GM18517 (cell line): ENCODE measurements around the gene SERPINF2.
"Not testable (repeated sequence)": the region's sequence is repeated elsewhere in the genome, so short reads cannot be mapped to it uniquely, and the experiment has no call there.

Experiments used
- ATAC-seq: cut with Tn5 transposase; IDR thresholded peaks from one replicate; pipeline ENCODE4 v1.9.1; 2021; ENCODE audit warnings: mild to moderate bottlenecking, moderate library complexity; ENCODE audit not compliant: unreplicated experiment

SERPINF2 gene

DNA sequence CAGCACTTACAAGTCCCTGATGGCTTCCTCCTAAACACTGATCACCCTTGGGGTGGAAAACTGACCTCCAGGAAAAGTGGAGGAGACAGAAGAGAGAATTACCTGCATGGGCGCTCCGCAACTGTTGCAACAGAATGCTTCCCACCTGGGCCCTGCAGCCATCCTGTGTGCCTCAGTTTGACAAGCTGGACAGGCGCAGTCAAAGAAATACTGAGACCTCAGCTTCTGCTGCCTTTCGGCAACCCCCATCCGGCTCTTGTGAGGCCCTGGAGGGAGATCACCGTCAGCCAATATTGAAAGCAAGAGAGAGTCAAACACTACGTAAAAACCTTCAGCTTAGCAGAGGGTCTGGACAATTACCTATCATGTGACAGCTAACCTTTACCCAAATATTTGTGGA is 44.0 kb downstream of the SERPINF2 start:
- no peak for ATAC-seq

DNA sequence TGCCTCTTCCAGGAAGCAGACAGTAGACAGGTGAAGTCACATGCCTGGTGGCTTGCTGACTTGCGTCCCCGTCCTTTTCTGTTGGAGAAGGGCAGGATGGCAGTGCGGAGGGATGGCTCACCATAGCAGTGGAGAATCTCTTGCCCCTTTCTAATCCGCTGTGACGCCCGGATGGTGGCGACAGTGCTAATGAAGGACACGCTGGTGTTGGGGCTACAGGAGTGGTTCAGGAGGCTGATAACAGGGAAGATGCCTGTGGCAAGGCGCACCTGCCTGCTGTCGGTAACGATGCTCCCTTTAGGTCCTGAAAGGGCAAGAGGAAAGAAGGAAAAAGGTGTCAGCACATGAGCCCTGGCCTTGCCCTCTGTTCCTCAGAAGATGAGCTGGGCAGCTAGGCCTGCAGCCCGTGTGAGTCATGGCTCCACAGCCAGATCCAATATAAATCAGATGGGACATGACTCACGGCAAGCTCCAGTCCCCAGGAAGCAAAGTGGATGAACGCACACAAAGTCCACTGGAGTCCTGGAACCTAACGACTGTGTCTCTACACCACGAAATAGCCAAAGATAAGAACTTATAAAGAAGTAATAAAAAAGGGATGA is 44.7 kb downstream of the SERPINF2 start:
- ATAC-seq = no peak

DNA sequence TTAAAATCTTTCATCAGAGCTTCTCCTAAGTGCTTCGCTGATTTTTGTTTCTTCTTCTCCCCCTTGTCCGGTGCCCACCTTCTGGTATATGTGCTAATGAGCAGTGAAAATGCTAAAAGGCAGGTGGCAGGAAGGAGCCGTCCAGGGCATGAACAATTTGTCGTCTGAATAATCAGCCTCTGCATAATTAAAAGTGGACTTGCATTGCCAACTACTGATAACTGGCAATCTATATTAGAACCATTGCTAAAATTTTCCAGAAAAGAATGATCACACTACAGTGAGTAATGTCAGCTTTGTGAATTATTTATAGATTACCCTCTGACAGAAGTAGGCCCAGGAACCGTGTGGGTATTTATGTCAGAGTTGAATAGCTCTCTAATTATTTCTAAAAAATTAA is 47.3 kb downstream of the SERPINF2 start:
- ATAC-seq = no peak

DNA sequence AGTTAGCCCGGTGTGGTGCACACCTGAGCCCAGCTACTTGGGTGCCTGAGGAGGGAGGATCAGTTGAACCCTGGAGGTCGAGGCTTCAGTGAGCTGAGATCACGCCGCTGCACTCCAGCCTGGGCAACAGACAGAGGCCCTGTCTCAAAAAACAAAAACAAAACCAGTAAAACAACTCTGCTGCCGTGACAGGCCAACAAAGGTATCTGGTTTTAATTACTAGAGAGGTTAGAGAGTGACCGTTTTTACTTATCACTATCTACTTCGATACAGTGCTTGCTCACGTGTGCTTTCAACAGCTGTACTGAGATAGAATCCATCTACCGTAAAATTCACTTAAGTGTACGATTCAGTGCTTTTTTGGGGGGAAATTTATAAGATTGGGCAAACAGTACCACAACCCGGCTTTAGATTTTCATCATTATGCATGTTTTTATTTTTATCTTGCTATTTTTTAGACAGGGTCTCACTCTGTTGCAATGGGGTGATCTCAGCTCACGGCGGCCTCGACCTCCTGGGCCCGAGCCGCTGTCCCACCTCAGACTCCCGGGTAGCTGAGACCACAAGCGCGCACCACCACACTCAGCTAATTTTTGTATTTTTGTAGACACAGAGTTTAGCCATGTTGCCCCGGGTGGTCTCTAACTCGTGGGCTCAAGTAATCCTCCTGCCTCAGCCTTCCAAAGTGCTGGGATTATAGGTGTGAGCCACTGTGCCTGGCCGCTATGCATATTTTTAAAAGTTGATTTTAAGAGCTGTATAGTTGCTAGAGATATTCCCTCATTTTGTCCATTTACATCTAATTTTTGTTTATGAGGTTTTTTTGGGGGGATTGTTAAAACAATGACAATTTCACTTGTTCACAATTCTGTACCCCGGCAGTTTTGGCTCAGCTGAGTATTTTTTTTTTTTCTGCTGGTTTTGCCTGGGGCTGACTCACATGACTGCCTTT is 50.1 kb downstream of the SERPINF2 start:
- ATAC-seq = no peak

GRCh38 chr17:1793447-1793806 is 50.8 kb downstream of the SERPINF2 start:
- no peak for ATAC-seq

DNA sequence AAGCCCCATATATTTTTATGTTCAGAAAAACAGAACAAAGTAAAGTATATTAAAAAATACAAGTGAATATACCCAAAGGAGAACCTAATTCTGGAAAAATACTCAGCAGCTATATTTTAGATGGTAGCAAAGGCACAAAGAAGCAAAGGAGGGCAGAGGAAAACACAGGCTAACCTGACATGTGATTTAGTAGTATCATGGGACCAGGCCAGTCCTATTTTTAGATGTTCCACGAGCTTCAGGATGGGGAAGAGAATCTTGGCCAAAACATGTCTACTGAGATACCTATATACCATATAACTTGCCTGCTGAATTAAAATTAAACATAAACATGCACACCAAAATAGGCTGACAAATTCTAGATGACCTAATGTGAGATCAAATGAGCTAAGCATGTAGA is 54.1 kb downstream of the SERPINF2 start:
- ATAC-seq = no peak

DNA sequence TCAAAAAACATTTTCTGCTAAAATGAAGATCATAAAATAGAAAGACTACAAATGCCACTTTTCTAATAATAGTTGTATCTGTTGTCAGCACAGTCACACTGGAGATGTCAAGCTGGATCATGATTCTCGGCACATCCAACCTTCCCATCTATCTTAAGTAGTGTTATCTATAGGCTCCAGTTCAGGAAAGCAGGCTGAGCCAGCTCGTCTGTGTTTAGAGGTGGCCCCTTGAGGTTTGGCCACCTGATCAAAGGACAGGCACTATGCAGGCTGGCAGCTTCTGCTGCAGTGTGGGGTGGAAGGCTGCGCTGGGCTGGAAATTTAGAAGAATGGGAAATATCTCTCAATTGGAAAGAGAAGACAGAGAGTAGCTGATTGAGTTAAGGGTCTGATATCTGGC is 54.7 kb downstream of the SERPINF2 start:
- no peak for ATAC-seq

- ATAC-seq = not testable (repeated sequence)
These were observed 55.2 kb downstream of the SERPINF2 start for GRCh38 chr17:1797846-1798245.

- no peak for ATAC-seq
These were observed 57.6 kb downstream of the SERPINF2 start for GRCh38 chr17:1800240-1800639.

GRCh38 chr17:1800712-1801111 is 58.0 kb downstream of the SERPINF2 start:
- no peak for ATAC-seq

DNA sequence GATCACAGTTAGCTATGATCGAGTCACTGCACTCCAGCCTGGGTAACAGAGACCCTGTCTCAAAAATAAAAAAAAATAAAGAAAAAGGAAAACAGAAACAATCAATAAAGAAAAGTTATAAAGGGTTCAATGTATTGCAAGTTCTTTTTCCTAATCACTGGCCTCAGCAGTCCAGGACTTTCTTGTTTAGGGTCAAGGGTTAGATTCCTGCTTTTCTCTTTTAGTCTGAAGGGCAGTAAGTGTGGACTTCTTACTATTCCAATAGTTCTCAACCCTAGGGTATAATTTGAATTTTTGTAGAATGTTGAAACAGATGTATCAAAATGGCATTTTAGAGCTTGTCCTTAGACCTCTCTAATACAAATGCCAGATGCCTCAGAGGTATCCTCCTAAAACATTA is 59.8 kb downstream of the SERPINF2 start:
- ATAC-seq = no peak

DNA sequence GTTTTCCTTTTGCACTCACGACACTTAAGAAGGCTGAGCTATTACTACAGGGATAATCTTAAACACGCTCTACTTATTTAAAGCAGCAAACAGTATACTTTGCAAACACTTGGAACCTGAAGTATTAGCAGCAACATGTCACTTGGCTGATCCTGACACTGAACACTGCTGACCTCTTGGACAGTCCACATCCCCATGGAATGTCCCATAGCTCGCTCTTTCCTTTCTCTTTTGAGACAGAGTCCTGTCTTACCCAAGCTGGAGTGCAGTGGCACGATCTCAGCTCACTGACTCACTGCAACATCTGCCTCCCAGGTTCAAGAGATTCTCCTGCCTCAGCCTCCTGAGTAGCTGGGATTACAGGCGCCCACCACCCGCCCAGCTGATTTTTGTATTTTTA is 60.6 kb downstream of the SERPINF2 start:
- no peak for ATAC-seq
